Heart left ventricle (tissue), 13 donors: ENCODE data around the gene BOK.

Source experiments
- CTCF ChIP-seq, 12 donors: fragments of 200-600 bp; sonication (generic) in 4 of 12; IDR thresholded peaks; one replicate each; pipeline versions ENCODE4 v1.5.0 to v1.8.0; 2018 to 2022; ENCODE audit warnings: antibody characterized with exemption in 12 of 12, mild to moderate bottlenecking in 5 of 12
- POLR2A ChIP-seq, 2 donors: fragments of 450-650 bp; IDR thresholded peaks; one replicate each; pipeline ENCODE4 v1.6.1; 2017; ENCODE audit warnings: antibody characterized with exemption in 2 of 2, mild to moderate bottlenecking in 2 of 2, moderate library complexity in 2 of 2
- donor health status: ischemic (EF 13 %, LVEDD 7.1; RV severe dilation, severe dysfunction).
- donor health status: DM: no; HTN: yes; CAD: no.
- donor health status: DM: no; HTN: no; CAD: no.
- donor health status: ischemic (EF 25% LVEDD 6.9; RV normal size, moderate dysfunction).
- donor health status: ischemic (EF 25% LVEDD 5.7; RV mildly dilated, moderate dysfunction).
- donor health status: ischemic (EF 35%, LVEDD 5.7; RV mildly dilated, moderate dysfunction).
- donor health status: nonischemic (EF 11% LVEDD 7.7; RV severe dilation, severe dysfunction).
- donor health status: DM: yes; HTN: yes; CAD: no.
- donor health status: PGD.
- donor health status: ischemic (EF 29% LVEDD 5.4; RV normal size, mild dysfunction).
- donor health status: nonischemic (EF 23%, LVEDD 6.1; RV moderate dilation, normal function).

DNA sequence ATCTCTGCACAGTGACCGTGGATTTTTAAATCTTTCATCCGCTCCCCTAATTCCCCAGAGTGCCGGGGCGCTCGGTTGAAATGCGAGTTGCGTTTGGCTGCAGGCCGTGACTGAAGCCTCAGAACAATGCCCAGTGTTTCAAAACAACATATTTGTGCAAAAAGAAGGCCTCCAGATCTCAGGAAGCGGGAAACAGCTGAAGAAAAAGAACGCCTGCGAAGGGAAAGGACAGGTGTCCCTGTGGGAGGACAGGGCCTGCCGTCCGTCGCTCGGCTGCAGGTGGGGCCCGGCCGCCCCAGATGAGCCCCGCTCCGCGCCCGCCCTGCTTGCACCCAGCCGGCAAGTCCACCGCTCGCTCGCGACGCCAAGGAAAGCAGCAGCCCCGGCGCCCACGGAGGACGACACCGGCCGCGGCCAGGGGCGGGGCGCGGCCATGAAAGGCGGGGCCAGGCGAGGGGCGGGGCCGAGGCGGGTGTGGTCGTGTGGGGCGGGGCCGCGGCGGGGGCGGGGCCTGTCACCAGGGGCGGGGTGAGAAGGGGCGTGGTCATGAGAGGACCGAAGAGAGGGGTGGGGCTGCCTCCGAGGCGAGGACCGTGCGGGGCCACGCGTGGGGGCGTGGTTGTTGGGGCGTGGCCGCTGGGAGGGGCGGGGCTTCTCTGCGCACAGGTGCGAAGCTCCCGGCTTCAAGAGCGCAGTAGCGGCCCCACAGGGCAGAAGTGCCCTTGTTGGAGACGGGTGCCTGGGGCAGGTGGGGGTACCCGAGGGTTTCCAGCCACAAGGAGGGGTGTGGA lies 17.6 kb upstream of the BOK start:
- no peak for TF ChIP-seq POLR2A (IDR thresholded peaks at IDR 0.05)
- no peak for TF ChIP-seq CTCF (IDR thresholded peaks at IDR 0.05)
